SK-N-SH treated with all-trans-retinoic acid at 6 μM for 48 hours (cell line): ENCODE results near the gene RTN4R.

ENCODE experiments used
- BACH2 ChIP-seq: fragments of 250-450 bp; sonication (Bioruptor Pico); IDR thresholded peaks from 2 replicates; pipeline ENCODE4 v1.9.0; 2021; ENCODE audit warnings: mild to moderate bottlenecking, borderline replicate concordance
- CREB5 ChIP-seq: fragments of 250-450 bp; sonication (Bioruptor Pico); IDR thresholded peaks from 2 replicates; pipeline ENCODE4 v1.5.1; 2020; ENCODE audit warnings: low read depth, mild to moderate bottlenecking, moderate library complexity
- ISL1 ChIP-seq: fragments of 250-450 bp; sonication (Bioruptor Pico); IDR thresholded peaks from 2 replicates; pipeline ENCODE4 v2.1.2; 2022; ENCODE audit warnings: mild to moderate bottlenecking, moderate library complexity
- PATZ1 ChIP-seq: fragments of 250-450 bp; sonication (Bioruptor Pico); IDR thresholded peaks from 2 replicates; pipeline ENCODE4 v1.8.0; 2020; ENCODE audit warnings: mild to moderate bottlenecking, moderate library complexity, borderline replicate concordance
- POU6F1 ChIP-seq: fragments of 250-450 bp; sonication (Bioruptor Pico); IDR thresholded peaks from 2 replicates; pipeline ENCODE4 v1.8.0; 2021; ENCODE audit warnings: low read depth, mild to moderate bottlenecking, moderate library complexity, borderline replicate concordance
- TSHZ2 ChIP-seq: fragments of 250-450 bp; sonication (Bioruptor Pico); IDR thresholded peaks from 2 replicates; pipeline ENCODE4 v1.5.0; 2020; ENCODE audit warnings: mild to moderate bottlenecking, moderate library complexity
- ZFP3 ChIP-seq: fragments of 250-450 bp; sonication (Bioruptor Pico); IDR thresholded peaks from 2 replicates; pipeline ENCODE4 v1.5.0; 2020; ENCODE audit warnings: mild to moderate bottlenecking, moderate library complexity
- ZFP30 ChIP-seq: fragments of 450-650 bp; formaldehyde crosslinking; IDR thresholded peaks from 2 replicates; pipeline ENCODE4 v1.5.0; 2022; ENCODE audit warnings: mild to moderate bottlenecking, moderate library complexity
- ZNF565 ChIP-seq: fragments of 450-650 bp; formaldehyde crosslinking; conservative IDR thresholded peaks from 2 replicates; pipeline ENCODE4 v1.5.0; 2020; ENCODE audit warnings: low read depth, mild to moderate bottlenecking, moderate library complexity

GRCh38 chr22:20284471-20285086 is 16.5 kb upstream of the RTN4R start:
- no peak for TF ChIP-seq PATZ1 (CRISPR knock-in tag)
- no peak for TF ChIP-seq ZNF565 (CRISPR knock-in tag)
- no peak for TF ChIP-seq CREB5
- no peak for TF ChIP-seq TSHZ2 (CRISPR knock-in tag)
- TF ChIP-seq ZFP3 (CRISPR knock-in tag): no peak
- no peak for TF ChIP-seq ISL1 (CRISPR knock-in tag)
- TF ChIP-seq POU6F1: no peak
- TF ChIP-seq BACH2 (CRISPR knock-in tag): no peak
- TF ChIP-seq ZFP30 (CRISPR knock-in tag): no peak
